ENCODE measurements around the gene PLAA.

- TF ChIP-seq, protein P1, sequence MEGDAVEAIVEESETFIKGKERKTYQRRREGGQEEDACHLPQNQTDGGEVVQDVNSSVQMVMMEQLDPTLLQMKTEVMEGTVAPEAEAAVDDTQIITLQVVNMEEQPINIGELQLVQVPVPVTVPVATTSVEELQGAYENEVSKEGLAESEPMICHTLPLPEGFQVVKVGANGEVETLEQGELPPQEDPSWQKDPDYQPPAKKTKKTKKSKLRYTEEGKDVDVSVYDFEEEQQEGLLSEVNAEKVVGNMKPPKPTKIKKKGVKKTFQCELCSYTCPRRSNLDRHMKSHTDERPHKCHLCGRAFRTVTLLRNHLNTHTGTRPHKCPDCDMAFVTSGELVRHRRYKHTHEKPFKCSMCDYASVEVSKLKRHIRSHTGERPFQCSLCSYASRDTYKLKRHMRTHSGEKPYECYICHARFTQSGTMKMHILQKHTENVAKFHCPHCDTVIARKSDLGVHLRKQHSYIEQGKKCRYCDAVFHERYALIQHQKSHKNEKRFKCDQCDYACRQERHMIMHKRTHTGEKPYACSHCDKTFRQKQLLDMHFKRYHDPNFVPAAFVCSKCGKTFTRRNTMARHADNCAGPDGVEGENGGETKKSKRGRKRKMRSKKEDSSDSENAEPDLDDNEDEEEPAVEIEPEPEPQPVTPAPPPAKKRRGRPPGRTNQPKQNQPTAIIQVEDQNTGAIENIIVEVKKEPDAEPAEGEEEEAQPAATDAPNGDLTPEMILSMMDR (conservative IDR thresholded peaks at IDR 0.05), result no peak
- no peak for TF ChIP-seq EZH2 (IDR thresholded peaks at IDR 0.05; ENCODE audit: low read depth)
These were observed 694 bp upstream of the PLAA start for GRCh38 chr9:26947736-26948135.
